RPMI7951 (cell line): Measurements from ENCODE around the gene TTLL11. TPM values are rescaled to one million over a fixed set of nuclear protein-coding genes. Genes with fewer than 3 reads are reported as not detected.

ENCODE experiments used
- DNase-seq: peaks from one replicate; pipeline ENCODE4 v3.0.0-alpha.2; 2012; ENCODE audit warnings: low read depth
- total RNA-seq: library from RNA; depleted of rRNA; stranded (reverse); fragments of >200 nt; shearing (Covaris generic); gene quantifications from 2 replicates; pipeline ENCODE4 v1.2.3, GENCODE V29; 2014

The TTLL11 gene
- total RNA-seq, 1 experiment from 2014 or later: 0.60 TPM

DNA sequence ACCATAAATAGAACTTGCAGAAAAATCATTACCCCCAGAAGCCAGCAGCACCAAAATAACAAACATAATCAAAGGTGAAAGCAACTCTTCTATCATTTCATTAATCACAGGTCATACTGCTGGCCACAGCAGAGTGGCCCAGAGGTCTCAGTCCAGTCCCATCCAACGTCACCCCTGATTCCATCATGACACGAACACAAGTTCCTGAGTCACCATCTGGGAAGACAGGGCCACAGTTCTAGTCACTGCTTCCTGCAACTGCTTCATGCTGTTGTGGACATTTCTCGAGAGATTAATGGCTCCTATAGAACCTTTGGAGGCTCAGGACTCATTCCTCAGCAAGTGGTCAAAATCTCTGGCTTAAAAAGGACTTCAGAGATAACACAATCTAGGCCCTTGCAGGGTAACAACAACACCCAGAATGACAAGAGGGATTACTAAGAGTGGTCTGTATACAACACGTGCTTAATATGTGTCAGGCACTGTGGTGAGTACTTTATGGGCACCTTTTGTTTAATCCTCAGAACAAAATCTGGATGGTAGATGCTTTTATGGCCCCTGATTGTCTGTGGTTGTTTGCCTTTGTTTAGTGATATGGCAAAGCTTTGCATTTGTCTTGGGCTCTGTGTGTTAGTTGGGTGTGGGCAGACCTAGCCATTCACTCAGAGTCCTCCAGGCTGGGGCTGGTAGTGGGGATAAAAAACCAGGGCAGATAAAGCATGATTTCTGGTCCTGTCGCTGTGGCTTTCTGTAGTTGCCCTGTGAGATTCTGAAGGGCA lies 257.3 kb downstream of the TTLL11 start:
- no peak for DNase-seq

DNA sequence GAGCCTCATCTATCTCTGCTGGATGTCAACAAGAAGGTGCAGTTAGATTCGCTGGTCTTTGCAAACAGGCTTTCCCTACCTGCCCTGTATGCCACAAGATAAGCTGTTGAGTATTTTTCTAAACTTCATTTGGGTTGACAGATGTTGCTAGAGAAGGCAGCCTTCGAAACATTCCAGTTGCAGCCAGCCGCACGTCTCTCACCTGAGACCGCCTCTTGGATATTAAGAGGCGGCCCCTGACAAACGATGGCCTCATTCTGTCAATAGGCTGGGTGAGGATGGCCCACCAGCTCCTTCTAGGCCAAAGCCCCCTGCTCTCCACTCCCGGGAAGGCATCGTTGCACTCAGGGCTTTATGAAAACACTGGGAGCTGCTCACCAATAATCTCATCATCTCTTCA lies 260.0 kb downstream of the TTLL11 start:
- DNase-seq: no peak

DNA sequence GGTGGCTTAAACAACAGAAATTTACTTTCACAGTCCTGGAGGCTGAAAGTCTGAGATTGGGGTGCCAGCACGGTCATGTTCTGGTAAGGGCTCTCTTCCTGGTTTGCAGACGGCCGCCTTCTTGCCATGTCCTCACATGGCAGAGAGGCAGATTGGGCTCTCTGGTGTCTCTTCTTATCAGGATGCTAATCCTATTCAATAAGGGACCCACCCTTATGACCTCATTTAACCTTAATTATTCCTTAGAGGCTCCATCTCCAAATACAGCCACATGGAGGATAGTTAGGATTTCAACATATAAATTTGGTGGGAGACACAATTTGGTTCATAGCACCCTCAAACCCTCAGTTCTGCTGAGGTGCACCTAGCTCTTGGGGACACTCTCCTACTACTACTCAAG lies 261.2 kb downstream of the TTLL11 start:
- DNase-seq: no peak

DNA sequence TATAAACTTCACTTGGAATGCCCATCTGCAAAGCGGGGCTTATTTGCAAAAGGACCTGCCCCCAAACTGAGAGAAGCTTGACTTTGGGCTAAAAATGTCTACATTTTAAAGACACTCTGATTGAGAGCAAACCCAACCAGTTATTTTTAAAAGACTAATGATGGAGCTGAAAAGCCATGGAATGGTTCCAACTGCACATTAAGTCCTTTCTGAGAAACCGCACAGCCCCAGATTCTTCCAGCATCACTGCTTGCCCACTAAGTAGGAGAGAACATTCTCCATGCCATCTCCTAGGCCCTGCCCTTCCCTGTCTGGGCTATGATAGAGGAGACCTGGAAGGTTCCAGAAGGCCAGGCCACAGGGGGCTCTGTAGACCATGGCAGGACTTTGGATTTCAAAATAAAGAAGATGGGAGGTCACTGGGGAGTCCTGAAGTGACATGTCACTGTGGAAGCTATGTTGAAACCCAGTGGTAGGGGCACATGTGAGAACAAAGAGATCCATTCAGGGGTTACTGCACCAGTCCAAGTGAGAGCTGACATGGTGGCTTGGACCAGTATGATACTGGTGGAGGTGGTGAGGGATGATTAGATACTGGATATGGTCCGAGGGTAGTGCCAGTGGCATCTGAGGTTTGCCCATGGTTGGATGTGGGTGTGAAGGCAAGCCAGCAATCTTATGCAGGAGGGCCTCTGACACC lies 262.5 kb downstream of the TTLL11 start:
- no peak for DNase-seq

DNA sequence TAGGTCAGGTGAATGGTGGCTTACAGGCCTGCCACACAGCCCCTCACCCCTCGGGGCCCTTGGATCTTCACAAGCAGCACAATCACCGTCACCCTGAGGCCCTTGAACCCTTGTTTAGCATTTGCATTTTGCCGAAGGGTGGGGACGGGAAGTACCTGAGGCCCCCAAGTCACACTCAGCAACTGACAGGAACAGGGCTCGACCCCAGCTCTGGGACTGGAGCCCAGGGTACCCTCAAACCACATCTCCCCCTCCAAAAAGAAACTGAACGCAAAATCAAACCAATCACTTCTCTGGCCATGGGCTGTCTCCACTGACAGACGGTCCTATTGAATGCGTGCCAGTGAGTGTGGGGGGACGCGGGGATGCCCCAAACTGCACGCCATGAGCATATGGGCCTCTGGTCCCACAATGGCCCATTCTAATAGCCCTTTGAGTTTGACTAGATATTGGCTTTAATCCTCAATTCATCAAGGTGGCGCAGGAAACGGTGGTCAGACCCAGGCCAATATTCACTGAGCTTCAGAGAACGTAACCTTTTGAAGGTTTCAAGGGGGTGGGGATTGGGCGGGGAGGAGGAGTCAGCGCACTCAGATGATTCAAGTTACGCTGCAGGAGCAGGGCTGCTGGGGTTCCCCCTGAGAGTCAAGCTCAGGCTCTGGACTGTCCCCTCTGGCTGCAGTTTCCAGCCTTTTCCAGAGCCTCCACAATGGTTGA lies 265.7 kb downstream of the TTLL11 start:
- DNase-seq: no peak

DNA sequence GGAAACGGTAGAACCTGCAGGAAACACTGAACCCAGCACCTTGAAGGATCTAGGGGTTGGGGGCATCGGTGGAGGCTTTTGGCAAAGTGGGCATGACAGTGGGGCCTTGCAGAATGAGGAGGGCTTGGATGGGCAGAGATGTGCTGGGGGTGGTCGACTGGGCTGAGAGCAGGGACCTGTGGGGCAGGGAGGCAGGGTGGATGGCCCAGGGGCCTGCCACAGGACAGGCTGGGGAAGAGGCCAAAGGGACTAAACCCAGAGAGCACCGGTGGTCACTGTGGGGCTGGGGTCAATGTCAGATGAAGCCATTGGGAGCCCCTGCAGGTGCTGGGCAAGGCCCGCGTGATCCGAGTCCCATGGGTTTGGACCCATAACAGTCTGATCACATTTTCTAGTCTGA lies 266.4 kb downstream of the TTLL11 start:
- DNase-seq: no peak

DNA sequence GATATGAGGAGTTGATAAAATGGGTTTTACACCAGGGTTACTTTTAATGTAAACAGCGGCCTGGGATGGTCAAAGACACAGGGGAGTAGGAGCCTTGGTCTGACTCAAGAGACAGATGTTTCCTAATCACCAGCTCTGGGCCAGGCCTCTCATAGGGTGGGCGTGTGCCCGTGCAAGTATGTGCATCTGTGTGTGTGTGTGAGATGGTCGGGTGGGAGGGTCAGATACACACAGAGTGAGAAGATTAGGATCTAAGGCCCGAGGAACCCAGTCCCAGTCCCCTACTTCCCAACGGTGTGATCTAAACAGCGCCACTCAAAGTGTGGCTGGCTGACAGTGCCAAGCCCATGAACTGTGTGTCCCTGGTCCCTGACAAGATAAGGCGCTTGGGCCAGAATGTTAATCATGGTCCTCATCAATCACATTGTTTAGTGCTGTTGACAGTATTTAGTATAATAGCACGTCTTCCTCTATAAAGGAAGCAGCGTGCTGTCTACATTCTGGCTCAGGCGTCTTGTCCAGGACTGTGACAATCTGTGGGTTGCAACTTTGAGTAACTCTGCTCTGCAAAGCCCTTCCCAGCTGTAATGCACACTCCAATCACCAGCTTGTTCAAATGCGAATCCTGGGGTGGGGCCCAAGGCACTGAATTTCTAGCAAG lies 267.9 kb downstream of the TTLL11 start:
- no peak for DNase-seq

DNA sequence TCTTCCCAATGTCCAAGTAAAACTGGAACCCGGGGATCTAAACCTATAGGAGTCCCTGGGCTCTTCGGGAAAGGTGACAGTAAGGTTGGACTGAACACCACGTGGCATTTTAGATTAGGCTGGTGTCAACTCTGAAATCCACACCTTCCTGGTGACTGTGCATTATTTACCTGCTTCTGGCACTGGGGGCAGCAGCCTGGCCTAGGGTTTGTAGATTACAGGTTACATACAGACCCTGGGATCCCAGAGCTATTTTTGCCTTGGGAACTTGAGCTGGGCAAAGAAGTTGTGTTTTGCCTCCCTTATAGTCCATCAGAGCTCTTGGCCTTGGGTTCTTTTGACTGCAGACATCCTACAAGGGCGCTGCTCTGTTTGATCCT lies 268.5 kb downstream of the TTLL11 start:
- DNase-seq: no peak

DNA sequence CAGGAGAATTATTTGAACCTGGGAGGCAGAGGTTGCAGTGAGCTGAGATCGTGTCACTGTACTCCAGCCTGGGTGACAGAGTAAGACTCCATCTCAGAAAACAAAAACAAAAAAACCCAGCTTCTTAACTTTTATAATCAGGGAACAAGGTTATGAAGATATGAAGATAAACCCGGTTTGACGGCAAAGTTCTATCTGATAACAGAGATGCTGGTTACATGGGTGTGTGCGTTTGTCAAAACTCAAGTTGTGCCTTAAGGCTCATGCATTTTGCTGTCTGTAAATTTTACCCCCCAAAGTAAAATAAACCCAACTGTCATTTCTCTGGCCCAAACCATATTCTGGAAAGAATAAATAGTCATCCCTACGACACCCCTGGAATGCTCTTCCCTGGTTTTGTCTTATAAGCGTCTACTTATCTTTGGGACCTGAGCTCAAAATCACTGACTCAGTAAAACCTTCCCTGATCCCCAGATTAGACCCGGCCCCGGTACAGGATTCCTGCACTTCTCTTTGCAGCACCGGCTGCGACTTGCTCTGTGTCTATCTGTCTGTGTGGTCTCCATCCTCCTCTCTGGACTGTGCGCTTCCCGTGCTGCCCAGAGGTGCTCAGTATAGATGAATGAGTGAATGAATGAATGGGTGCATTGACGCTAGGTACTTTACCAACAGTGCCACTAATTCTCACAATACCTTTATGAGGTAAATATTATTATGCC lies 269.5 kb downstream of the TTLL11 start:
- DNase-seq: no peak

DNA sequence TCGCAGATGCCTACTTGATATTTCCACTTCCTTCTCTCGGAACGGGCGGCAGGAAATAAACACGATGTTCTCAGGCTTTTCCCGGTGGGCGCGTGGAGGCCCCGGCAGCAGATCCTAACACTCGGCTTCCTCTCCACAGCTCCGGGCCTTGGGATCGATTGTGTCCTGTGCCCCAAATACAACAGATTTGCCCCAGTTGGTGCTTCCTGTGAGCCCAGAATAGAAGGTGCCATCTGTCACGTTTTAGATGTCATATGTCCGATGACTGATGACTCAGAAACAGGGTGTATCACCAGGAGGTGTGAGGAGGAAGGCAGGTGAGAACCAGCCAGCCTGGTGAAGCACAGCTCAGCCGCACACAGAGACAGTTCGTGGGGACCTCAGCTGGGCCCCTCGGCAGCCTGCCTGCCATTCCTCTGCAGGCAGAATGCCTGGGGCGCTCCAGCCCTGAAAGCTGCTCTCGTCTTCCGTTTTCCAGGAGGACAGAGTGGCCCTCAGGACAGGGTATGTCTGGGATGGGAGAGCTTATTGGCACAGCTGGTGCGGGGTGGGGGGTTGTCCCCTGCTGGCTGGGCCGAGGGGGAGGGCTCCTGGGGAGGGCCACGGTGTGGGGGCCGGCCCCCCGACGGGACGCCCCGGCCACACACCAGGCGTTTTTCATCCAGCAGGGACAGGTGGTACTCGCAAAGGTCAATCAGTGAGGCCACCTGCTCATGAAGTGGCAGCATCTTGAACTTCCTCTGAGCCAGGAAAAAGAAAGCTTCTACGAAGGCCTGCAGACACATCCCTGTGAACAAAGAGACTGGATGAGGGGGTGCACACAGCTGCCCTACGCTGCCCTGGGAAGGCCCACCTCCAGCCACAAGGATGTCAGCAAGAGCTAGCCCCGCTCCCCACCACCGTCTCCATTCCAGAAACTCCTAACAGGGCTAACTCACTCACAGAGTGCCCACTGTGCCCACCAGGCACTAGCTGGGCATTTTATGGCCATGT lies 270.7 kb downstream of the TTLL11 start:
- no peak for DNase-seq

DNA sequence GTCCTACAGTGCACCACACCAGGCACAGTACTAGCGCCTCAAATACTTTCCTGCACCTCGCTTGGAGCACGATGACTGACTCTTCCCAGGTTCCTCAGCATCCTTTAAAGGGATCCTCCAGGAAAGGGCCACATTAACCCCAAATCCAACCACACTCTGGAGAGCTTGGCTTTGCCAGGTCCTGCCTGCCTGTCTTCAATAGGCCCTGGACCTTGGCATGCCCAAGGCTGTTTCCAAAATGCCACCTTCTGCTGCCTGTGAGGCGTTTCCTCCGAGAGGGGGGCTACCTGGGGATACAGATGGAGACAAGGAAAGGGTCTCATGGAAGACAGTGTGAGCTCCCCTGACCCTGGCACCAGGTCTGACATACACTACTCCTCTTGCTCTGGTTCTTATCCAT lies 271.8 kb downstream of the TTLL11 start:
- no peak for DNase-seq

DNA sequence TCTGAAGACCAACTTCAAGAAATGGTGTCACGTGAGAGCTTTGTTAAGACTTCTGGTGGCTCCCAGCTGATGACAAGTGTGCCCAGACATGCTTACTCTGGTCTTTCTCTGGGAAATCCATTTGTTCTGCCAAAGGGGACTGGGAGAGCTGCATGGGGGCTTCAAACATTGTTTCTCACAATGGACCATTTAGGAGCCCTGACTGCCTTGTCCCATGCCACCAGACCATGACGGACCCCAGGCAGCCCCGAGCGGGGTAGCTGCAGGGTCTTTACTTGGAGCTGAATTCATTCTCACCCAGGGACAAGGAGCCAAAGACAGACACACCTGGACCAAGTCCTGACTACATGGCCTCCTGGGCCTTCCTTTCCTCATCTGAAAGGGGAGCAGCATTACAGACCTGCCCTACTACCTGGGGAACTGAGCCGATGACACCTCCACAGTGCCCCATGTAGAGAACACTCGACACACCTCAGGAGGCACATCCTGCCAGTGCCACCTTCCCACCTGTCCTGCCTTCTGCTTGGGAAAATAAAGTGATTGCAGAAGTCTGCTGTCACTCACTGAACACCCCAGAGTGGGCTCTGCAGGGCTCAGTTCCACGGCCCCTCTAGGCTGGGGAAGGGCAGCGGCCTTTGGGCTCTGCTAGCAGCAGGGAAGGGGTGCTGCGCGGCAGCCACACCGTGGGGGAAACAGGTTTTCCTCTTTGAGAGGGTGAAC lies 272.7 kb downstream of the TTLL11 start:
- DNase-seq: no peak

DNA sequence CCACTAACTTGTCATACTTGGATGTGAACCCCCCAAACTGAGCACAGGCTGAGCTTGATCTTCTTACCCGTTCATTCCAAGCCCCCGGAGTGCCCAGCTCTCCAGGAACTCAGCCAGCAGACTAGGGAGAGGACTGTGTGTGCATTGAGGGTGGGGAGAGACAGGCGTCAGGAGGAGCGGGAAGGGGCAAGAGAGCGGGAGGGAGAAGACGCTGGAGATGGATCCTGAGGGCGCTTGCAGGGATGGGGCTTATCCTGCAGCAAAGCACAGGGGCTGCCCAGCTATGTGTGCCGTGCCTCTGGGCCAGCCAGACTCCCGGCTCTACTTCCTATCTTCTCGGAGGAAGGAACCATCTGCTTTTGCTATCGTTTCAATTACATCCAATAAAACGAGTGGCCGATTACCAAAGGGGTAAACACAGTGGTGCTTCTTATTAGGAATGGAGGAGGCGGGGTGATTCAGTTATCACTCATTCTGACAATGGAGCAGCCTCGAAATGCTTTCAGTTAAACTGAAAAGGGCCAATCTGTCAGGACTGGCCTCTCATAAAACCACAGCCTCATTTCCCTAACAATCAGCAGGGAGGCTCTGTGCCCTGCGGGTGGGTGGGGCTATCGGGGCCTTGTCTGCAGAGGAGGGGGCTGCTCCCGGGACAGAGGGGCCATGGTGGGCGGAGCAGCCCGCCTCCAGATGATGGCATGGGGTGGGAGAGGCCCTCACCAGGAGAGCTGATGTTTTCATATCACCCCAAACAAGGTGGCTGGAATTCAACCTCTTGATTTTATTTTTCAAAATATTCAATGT lies 273.5 kb downstream of the TTLL11 start:
- DNase-seq: peak; percentile 6

DNA sequence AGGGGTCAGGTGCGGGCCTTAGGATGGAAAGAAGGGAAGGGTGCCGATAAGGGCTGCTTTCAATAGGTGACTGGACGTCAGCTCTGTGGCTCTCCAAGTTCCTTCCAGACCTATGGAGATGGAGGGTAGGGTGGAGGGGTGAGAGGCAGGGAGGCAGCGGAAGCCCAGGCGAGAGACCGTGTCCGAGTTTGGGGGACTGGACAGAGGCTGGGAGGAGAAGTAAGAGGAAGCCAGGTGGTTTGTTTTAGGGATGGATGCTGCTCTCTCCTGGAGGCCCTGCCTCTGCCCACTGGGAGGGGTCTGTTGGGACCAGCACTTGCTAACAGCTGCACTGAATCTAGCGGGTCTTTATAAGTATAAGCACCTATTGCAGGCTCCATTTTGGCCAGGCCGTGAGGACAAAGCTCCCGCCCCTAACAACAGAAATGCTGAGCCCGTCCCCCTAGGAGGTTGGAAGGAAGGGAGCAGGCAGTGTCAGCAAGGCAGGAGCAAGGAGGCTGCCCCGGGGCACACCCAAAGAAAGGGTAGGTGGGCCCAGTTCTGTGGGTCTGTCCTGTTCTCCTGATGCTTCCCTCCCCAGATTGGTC lies 274.2 kb downstream of the TTLL11 start:
- no peak for DNase-seq

DNA sequence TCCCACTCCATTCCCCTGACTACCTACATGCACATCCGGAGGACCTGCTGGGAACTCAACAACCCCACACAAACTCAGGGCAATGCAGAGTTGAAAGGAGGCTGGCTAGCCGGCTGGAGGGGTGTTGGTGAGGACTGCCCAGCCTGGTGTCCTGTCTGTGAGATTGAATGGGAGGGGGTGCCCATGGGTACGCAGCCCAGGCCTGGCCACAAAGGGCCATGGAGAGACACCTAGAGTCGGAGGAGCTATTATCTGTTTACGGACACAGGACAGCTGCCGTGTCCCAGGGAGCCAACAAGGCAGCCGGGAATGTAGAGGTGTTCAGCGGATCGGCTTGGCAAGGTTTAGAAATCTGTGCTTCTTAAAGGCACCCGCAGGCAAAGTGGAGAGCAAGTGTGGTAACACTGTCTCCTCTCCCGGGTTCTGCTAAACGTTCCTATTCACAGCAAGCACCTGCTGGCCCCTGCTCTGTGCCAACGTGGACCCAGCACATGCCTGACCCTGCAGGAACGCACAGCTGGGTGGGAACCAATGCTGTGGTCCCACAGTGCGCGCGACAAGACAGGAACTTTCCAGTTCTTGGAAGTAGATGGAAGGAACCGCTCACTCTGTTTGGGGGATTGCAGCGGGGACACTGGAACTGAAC lies 275.0 kb downstream of the TTLL11 start:
- DNase-seq: no peak

DNA sequence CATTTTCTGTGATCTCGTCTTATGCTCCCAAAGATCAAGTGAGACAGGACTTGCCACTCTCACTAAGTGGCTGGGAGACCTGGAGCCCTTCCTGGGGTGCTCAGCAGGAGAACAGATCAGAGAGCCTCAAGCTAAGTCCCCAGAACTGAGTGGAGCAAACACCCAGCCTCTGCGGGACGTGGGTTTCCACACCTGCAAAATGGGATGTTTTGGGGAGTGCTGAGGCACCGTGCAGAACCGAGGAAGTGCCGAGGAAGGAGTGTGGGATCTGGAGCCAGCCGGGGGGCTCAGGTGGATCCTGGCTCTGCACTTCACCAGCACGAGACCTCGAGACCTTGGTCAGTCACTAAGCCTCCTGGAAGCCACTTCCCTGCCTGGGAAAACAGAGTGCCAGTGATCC lies 275.6 kb downstream of the TTLL11 start:
- DNase-seq: no peak

DNA sequence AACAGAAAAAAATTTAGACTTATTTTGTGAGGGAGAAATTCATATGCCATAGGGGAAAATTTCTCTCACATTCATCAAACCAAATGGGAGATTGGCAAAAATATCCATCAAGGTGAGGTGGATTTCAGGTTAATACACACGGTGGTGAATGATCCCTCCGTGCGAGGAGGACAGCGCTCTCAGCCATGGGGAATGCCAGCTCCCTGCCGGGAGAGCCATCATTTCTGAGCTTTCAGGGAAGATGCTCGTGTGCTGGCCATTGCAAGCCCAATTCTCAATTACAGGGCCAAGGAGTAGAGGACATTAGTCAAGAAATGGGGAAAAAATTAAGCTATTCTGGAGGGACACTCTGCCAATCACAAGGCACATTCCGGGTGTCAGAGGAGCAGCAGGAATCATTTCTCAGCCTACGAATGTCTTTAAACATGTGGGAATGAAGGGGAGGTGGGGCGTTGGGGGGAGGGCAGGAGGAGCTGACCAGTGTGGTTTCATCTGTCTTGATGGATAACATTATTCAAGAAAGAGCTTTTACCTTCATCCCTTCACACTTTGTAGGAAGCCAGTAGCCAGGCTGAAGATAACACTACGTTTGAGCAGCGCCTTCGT lies 276.2 kb downstream of the TTLL11 start:
- DNase-seq: no peak

DNA sequence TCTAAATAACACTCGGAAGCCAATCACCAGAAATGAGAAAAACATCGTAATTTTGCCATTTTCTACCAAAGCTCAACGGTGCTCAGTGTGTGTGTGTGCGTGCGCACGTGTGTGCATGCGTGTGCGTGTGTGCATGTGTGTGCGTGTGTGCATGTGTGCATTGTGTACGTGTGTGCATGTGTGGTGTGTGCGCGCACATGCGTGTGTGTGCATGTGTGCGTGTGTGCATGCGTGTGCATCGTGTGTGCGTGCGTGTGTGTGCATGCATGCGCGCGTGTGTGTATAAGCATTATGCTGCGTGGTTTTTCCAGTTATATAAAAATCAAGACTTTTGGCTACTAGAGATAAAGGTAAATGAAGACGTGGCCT lies 276.7 kb downstream of the TTLL11 start:
- DNase-seq: no peak
